A204.1 (cell line): Measurements from ENCODE around the gene JADE1.

Experiments used
- FAIRE-seq: peaks from 2 replicates; lab custom pipeline; 2012; peaks lifted over from hg19 to GRCh38; lab: Jason Lieb, UNC

The JADE1 gene

GRCh38 chr4:128810871-128811570 lies 1.5 kb downstream of the JADE1 start:
- FAIRE-seq, result peak; percentile 6

DNA sequence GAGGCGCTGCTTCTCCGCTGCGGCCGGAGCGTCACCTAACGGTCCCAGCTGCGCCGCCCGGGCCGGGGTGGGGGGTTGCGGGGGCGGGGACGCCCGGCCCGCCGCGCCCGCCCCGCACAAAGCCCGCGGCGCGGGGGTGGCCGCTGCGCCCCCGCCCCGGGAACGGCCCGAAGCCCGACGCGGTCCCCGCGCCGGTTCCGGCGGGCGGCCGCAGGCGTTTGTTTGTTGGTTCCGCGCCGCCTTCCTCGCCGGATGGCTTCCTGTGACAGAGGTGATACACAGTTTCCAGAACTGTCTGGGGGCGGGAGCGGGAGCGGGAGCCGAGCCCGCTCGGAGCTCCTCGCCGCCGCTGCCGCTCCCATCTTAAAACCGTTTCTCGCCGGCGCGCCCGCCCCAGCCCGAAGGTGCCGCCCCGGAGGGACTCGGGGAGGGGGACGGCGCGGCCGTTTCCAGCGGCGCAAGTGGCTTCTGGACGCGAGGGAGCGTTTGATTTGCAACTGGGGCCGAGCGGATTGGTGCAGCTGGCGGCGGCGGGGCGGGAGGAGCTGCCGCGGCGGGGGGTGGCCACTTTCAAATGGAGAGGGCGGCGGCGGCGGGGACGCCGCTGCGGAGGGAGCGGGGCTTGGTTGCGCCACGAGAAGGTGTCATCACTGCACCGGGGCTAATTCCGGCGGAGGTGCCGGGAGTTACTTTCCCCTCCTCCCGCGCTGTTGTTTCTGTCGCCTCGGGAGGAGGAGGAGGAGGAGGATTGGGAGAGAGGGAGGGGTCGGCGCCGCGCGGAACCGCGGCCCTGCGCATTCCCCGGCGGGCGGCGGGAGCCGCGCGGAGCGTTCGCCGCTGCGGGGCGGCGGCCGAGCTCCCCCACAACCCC lies 2.3 kb downstream of the JADE1 start:
- FAIRE-seq, result no peak

- no peak for FAIRE-seq
Measured at GRCh38 chr4:128812442-128813235, 3.1 kb downstream of the JADE1 start.

- no peak for FAIRE-seq
Measured at GRCh38 chr4:128813965-128814364, 4.5 kb downstream of the JADE1 start.

- no peak for FAIRE-seq
Measured at GRCh38 chr4:128818442-128818841, 8.9 kb downstream of the JADE1 start.

- FAIRE-seq, result no peak
Measured at GRCh38 chr4:128819082-128819742, 9.7 kb downstream of the JADE1 start.

DNA sequence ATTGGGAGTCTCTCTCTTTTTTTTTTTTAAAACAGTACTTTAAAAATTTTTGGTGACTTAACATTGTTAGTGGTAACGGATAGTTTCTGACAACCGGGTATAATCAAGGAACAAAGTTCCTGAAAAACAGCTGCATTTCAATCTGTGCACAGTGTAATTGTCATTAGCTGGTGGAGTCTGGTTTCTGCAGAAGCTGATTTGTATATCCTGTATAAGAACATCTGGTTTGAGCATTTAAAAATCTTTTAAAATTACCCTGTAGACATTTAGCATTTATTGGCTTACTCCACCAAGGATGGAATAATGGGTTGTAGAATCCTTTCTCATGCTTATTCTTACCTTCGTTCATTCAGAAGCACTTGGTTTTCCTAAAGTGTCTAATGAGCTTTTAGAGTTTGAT lies 11.2 kb downstream of the JADE1 start:
- no peak for FAIRE-seq

DNA sequence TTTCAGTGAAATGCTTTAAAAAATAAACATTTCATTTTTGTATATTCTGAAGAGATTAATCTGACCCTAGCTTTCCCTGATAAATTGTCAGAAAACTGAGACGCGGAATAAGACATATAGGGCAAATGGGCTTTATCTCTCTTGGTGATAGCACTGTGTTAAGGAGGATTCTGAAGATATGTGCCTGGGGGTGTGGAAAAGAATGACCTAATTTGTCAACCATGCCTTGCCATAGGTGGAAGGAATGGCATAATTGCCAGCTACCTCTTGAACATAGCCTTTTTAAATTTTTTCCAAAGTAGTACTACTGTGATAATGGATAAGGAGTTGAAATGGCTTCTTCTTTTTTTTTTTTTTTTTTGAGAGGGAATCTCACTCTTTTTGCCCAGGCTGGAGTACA lies 11.7 kb downstream of the JADE1 start:
- no peak for FAIRE-seq

GRCh38 chr4:128823025-128823661 lies 13.6 kb downstream of the JADE1 start:
- FAIRE-seq, result no peak

DNA sequence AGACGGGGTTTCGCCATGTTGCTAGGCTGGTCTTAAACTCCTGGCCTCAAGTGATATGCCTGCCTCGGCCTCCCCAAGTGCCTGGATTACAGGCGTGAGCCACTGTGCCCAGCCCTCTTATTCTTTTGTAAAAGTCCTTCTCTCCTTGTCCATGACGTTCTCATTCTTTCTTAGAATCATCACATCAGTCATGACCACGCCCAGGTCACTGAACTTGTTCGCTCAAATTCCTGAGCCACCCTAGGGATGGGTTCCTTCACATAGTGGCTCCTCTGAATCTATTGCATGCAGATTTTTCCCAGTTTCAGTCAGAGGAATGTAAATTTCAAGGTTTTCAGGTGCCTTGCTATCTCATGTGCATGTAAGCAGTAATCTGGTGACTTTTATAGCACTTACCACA lies 15.7 kb downstream of the JADE1 start:
- FAIRE-seq, result no peak

- no peak for FAIRE-seq
Measured at GRCh38 chr4:128827296-128827695, 17.8 kb downstream of the JADE1 start.

GRCh38 chr4:128830906-128831503 lies 21.5 kb downstream of the JADE1 start:
- FAIRE-seq, result no peak

GRCh38 chr4:128831531-128832242 lies 22.2 kb downstream of the JADE1 start:
- no peak for FAIRE-seq

DNA sequence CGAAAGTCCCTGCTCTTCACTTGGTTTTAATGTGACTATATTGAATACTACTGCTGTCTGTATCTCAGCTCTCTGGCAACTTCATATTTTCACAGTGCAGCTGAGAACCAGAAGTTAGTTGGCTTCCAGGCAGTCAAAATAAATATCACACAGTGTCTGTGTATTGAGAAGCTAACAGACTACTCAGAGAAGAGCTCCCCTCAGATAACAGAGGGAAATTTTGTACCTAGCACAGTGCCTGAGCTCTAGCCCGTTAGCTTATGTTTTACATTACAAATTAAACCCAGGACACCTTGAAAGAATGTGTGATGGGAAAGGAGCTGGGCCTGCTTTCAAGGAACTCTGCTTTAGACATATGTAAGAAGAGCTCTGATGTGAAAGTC lies 22.7 kb downstream of the JADE1 start:
- FAIRE-seq, result no peak

DNA sequence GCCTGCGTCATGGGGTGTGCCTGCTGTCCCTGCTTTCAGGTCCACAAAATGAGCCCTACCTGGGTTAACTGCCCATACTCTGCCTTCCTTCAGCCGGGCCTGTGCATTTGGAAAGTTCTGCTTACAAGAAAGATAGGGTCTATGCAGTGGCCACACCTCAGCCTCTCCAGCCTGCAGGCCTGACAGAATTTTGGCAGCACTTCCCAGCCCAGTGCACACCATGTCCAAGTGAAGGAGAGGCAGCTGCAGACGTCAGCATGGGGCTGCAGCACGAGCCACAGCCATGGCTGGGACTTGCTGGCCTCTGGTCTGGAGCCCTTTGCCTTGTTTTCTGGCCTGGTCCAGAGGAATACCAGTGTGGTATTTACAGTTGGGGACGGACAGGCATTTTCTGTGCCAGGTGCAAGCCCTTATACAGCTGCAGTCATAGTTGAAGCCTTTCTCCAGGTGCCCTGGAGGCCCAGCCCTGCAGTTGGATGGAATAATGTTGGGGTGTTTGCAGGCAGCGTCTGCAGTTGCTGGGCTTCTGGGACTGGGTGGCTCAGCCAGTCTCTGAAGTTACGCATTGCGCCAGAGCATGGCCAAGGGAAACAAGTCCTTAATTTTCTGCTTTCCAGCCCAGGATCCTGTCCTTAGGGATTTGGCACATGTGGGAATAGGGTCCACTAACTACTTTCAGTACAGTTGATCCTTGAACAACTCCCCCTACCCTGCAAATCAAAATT lies 26.2 kb downstream of the JADE1 start:
- no peak for FAIRE-seq

GRCh38 chr4:128837198-128837597 lies 27.7 kb downstream of the JADE1 start:
- no peak for FAIRE-seq

DNA sequence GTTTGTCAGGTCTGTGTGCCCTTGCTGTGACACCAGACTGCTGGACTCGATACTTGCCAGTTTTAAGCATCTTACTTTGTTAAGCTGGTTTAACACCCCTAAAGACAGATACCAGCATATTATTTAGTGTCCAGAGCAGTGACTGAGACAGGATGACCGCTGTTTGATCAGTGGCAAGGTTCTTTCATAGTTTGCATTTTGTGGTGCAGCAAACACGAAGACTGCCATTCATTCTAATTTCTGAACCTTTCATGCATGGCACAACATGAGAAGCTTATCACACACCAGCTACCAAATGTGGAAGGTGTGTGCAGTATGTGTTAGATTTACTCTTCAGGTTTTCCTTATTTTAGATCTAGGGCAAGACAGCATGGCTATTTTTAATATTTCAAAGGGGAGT lies 28.2 kb downstream of the JADE1 start:
- no peak for FAIRE-seq

DNA sequence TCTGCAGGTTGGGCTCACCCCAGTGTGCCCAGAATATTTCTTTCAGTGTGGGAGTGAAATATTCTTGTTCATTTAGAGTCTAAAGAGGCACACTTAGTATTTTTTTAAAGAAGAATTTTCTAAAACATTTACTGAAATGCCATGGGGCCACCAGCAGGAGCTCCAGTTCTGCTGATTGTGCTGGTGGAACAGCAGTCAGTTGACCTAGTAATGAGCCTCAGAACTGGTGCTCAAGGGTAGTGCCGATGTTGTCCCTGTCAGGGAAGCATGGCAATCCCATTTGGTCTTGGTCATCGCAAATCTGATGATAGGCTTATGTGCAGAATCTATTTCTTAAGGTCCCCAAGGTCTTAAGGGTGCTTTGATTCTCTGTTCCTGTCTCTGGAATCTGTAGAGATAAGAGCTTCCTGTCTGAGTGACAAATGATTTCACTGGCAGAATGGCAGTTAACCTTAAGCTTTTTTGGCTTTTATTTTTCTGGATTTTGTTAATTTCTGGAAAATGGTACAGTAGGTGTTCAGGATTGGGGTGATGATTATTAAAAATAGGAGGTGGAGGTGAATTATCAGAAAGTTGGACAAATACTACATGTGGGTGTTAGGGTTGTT lies 31.3 kb downstream of the JADE1 start:
- FAIRE-seq, result no peak

DNA sequence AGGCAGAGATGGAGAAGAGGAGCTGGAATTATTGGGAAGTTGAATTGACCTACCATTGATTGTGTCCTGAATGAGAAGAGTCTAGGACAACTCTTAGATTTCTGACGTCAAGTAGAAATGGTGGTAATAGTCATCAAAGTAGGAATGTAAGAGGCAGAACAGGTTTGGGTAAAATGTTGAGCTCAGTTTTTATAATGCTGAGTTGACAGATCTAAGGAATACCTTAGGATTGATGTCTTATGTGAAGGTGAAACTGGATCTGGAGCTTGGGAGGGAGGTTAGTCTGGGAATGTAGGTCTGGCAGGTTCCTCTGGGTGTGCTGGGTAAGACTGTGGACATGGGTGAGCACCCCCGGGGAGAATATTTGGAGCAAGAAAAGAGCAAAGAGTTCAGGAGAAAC lies 31.9 kb downstream of the JADE1 start:
- FAIRE-seq, result no peak

- FAIRE-seq, result no peak
Measured at GRCh38 chr4:128844931-128845330, 35.4 kb downstream of the JADE1 start.
